Gastrocnemius medialis (tissue), 4 donors: Measurements from ENCODE around the gene ALDH3A1.

Experiments
- CTCF ChIP-seq, 5 experiments: fragments of 450-650 bp in 3 of 5; fragments of 200-600 bp in 2 of 5; sonication (generic) in 2 of 5; IDR thresholded peaks in 4 of 5; conservative IDR thresholded peaks in 1 of 5; 1 replicate in 4 of 5; 2 replicates in 1 of 5; pipeline ENCODE4 v1.5.1; 2016 to 2019; ENCODE audit warnings: antibody characterized with exemption in 5 of 5, mild to moderate bottlenecking in 3 of 5, moderate library complexity in 3 of 5
- POLR2A ChIP-seq, 2 donors: fragments of 450-650 bp; IDR thresholded peaks; one replicate each; pipeline ENCODE4 v1.6.1; 2017; ENCODE audit warnings: antibody characterized with exemption in 2 of 2, mild to moderate bottlenecking in 2 of 2, moderate library complexity in 2 of 2

GRCh38 chr17:19753661-19754463 is 5.8 kb upstream of the ALDH3A1 start:
- TF ChIP-seq CTCF (IDR thresholded peaks at IDR 0.05 in 4 of 5, conservative IDR thresholded peaks at IDR 0.05 in 1 of 5) (peak; percentile 62 to 76 (median 70)), POLR2A (IDR thresholded peaks at IDR 0.05) (no peak)
